HG02798 (cell line): Measurements from ENCODE around the gene PINK1.
A peak's percentile ranks its signal among the peaks of the same experiment; 100 is the strongest.
"Not testable (repeated sequence)": the region's sequence is repeated elsewhere in the genome, so short reads cannot be mapped to it uniquely, and the experiment has no call there.

Experiments
- ATAC-seq: cut with Tn5 transposase; IDR thresholded peaks from one replicate; pipeline ENCODE4 v1.9.1; 2021; ENCODE audit warnings: mild to moderate bottlenecking; ENCODE audit not compliant: unreplicated experiment, poor library complexity

PINK1 gene

GRCh38 chr1:20633190-20634064 is at the start of gene PINK1:
Gene PINK1, plus strand, starts transcription at chr1:20633458. Its CDS starts 91 bp downstream, at chr1:20633549.
- ATAC-seq: peak; percentile 76

- no peak for ATAC-seq
Observed at GRCh38 chr1:20584890-20585289, 48.4 kb upstream of the PINK1 start.

DNA sequence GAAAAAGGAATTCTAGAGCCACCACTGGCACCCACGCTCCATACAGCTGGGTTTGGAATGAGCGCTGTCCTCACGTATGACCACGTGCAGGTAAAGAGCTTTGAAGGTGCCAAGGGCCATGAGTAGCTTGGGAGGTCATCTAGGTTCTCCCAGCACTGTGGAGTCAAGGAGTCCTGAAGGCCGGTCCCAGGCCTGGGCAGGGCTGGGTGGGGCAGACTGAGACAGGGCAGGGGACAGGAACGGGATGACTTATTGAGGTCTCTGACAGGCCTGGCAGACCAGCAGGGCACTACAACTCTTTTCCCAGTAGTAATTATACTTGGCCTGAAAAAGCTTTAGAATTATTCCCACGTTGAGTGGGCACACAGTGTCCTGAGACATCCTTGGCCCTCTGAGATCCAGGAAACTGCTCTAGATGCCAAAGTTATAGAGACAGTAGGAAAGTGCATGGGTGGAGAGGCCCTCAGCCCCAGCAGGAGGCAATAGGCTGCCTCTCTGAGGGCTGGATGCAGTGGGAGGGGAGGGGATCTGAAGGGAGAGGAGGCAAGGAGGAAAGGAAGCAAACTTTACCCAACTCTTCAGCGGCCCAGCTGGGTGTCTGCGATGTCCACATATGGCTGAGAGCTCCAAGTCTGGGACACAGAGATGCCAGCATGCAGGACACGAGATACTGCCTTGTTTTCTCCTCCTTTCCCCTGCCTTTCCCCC is 46.2 kb upstream of the PINK1 start:
- ATAC-seq: no peak

DNA sequence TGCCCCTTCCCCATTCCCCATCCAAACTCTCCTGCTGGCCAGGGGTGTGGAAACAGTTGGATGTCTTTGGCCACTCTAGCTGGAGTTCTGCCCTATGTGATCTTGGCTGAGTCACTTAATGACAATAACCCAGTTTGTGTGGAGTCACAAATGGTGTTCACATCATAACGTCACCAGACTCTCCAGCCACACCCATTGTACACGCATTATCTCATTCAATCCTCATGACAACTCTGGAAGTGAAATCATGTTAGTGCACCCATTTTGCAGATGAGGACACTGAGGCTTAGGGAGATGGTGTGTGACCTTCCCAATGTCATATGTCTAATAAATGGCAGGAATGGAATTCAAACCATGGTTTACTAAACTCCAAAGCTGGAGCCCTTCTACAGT is 45.6 kb upstream of the PINK1 start:
- no peak for ATAC-seq

- ATAC-seq: no peak
Observed at GRCh38 chr1:20588634-20589225, 44.5 kb upstream of the PINK1 start, which contains the start of gene CDA. Gene CDA, plus strand, starts transcription at chr1:20589097. Its CDS starts 33 bp downstream, at chr1:20589130.

DNA sequence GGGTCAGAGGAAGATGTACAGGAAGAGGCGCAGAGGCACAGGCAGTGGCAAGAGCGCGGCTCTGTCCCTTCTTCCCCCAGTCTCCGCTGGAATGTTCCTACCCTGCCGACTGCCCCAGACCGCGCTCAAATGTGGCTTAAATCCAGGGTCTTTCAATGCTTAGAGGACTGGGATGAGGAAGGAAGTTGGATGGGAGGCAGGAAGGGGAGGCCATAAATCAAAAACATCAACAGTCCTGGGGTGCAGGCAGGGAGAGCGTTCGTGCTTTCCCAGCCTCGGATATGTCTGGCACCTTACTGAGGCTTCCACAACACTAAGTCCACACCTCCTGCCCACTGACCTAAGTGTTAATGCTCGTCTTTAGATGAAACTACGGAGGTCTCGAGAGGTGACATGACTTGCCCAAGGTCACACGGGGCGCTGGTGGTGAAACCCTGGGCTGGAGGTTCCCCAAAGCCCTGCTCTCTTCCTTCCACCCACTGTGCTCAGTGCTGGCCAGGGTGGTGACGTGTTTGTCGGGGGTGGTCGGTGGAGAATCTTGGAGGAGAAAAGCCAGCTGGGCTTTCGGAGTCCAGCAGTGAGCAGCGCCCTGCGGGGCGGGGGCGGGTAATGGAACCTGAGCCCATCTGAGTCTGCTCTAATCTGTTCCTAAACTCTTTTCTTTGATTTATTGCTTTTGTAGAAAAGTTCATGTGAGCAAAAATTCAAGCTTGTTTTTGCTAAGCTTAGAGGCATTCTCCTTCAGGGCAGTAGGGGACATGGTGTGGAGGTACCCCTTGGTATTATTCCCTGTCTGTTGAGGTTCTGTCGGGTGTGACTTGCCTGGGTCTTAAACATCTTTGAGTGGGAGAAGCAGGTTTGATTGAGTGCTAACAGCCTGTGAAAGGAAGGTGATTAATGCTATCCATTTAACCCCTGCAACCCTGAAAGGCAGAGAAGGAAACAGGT is 43.7 kb upstream of the PINK1 start:
- no peak for ATAC-seq

DNA sequence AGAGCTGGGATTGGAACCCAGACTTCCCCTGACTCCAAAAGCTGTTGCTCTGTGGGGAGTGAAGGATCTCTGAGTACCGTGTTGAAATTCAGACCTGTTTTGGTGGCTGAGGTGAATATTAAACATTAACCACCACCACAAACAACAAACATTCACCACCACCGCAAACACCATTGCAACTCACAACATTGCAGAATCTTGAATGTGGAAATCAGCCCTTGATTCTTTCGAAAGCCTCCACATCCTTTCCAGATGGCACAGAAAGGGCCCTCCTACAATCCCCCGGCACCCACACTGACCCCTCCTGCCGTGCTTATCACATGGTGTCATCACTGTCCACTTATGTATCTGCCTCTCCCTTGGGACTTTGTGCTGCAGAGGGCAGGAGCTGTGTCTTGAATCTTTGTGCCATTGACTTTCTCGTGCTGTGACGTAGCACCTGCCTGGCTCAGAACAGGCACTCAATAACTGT is 42.9 kb upstream of the PINK1 start:
- no peak for ATAC-seq

DNA sequence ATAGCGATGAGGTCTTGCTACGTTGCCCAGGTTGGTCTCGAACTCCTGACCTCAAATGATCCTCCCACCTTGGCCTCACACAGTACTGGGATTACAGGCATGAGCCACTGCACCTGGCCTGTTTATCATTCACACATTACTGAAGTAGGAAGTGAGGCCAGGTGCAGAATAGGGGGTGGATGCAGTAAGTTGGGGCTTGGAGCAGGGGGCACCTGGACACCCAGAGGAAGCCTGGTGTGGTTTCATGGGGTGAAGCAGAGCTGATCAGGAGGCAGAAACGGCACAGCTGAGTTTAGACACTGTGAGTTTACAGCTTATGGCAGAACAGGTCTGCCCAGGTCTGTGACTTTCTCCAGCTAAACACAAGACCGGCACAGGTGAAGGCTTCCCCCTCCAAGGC is 39.5 kb upstream of the PINK1 start:
- no peak for ATAC-seq

- ATAC-seq: no peak
Observed at GRCh38 chr1:20594746-20595145, 38.5 kb upstream of the PINK1 start.

DNA sequence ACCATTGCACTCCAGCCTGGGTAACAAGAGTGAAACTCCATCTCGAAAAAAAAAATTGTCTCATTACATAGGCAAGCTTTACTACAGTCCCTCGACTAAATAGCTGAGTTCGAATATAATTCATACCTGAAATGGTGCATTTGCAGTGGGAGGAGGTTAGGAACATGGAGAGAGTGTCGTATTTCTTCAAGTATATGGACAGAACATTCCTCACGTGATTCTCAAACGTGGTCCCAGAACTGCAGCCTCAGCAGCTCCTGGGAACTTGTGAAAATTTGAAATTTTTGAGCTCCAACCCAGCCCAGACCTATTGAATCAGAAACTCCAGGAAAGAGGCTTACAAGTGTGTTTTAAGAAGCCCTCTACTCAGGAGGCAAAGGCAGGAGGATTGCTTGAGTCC is 37.2 kb upstream of the PINK1 start:
- no peak for ATAC-seq

DNA sequence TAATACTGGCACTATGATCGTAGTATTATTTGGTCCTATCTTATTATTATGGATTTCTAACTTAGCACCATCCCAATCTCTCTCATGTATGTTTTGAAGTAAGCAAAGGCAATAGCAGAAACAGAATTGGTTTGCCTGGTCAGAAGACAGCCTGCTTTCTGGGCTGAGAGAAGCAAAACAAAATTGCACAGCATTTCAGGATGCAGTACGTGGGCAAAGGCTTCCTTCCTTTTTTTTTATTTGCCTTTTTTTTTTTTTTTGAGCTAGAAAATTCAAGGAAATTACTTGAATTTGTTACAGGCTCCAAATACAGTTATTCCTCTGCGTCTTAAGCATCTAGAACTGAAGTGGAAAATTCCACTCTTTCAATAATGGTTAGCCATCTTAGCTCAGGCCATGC is 35.6 kb upstream of the PINK1 start:
- ATAC-seq: no peak

GRCh38 chr1:20600156-20600555 is 33.1 kb upstream of the PINK1 start:
- ATAC-seq: no peak

DNA sequence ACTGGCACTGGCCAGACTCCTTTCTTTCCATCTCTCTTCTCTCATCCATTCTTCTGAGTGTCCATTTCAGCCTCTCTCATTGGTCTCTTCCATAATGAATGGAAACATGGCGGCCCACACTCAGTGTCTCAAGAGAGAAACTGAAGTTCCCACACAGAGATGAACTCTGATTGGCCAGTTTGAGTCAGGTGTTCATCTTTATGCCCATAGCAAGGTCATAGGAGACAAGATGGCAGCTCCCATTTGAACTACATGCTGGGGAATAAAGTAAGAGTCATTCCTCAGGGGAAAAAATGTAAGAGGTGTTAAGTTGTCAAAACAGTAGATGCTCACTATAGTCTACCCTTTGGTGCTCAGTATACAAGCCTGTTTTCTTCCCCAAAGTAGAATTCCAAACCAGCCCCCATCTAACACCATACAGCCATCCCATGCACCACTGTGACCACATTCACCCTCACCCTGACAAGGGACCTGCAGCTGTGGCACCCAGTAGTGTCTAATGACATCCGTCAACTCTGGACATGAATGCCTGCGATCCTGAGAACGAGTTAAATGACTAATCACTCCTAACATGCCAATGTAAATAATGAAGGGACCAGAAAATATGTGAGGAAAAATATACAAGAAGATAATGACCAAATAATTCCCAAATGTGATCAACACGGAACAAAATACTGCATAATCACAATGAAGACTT is 32.0 kb upstream of the PINK1 start:
- ATAC-seq: no peak

GRCh38 chr1:20602851-20603450 is 30.3 kb upstream of the PINK1 start:
- no peak for ATAC-seq

DNA sequence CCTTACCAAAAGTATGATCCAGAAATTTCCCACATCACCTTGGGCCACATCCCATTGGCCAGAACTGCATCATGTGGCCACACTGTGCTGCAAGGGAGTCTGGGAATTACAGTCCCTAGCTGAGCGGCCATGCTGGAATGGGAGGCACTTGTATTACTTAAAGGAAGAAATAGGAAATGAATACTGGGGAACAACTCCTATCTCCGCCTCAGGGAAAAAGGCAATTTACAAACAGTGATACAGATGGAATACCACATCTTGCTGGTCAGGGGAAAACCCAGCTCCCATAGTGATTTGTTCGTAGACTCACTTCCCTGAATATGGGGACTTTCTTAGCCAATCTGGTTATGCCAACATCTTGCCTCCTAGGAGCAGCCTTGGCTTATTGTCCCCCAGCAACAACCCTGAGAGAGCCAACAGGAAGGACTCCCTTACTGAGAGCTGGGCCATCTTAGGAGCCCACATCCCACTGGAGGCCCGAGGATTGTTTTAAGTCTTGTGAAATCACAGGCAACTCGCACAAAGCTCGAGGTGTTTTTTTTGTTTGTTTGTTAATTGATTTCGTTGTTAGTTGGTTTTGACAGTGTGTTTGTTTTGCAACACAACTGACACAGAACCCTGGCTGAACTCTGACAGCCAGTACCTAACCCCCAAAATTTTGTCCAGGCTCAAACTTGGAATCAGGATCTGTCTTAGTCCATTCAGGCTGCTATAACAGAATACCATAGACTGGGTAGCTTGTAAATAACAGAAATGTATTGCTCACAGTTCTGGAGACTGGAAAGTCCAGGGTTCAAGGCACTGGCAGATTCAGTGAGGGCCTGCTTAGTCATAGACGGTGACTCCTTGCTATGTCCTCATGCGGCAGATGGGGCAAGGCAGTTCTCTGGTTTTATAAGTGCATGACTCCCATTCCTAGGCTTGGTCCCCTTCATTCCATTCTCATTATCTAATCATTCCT is 29.5 kb upstream of the PINK1 start:
- ATAC-seq: no peak

DNA sequence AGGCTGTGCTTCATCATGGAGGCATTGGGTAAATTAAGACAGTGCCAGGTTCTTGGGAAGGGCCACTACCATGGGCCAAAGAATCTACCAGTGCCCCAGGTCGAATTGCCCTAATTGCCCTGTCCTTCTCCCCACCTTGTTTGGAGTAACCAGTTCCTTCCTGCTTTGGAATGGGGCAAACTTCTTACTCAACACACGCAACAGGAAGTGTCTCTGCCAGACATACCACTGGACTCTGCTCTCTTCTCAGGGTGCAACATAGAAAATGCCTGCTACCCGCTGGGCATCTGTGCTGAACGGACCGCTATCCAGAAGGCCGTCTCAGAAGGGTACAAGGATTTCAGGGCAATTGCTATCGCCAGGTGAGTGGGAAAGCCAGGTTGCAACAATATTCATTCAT is 28.6 kb upstream of the PINK1 start:
- no peak for ATAC-seq

- not testable (repeated sequence) for ATAC-seq
Observed at GRCh38 chr1:20606801-20607570, 26.3 kb upstream of the PINK1 start.
